A549 (cell line): ENCODE results near the gene HNF1B. TPM values are rescaled to one million over a fixed set of nuclear protein-coding genes. Genes with fewer than 3 reads are reported as not detected.
A peak's percentile ranks its signal among the peaks of the same experiment; 100 is the strongest.

Experiments
- ATAC-seq, 2 experiments: fragments of 200-7000 bp in 1 of 2; fragments of >200 bp in 1 of 2; cut with Nextera tagmentation in 1 of 2; cut with Tn5 transposase in 1 of 2; 3 replicates each; pipeline versions ENCODE4 v1.8.0 to v1.9.1; 2018 to 2020; ENCODE audit warnings: mild to moderate bottlenecking in 1 of 2, moderate library complexity in 1 of 2
- CTCF ChIA-PET: fragments of 300-600 bp; sonication (Branson Sonifier 250); formaldehyde crosslinking; extraction: SDS; loops from one replicate; lab custom pipeline; 2021; ENCODE audit warnings: antibody characterized with exemption, inconsistent platforms; lab: Yijun Ruan, JAX
- POLR2A ChIA-PET: fragments of 350-600 bp; formaldehyde crosslinking; extraction: SDS; loops from one replicate; lab custom pipeline; 2021; ENCODE audit warnings: antibody characterized with exemption, inconsistent platforms; lab: Yijun Ruan, JAX
- DNase-seq, 2 experiments: peaks; one replicate each; pipeline versions ENCODE4 v3.0.0 to v3.0.0-alpha.2; 2011 to 2016; ENCODE audit warnings: low read depth in 1 of 2, low spot score in 1 of 2
- FAIRE-seq: peaks from 2 replicates; lab custom pipeline; 2011; peaks lifted over from hg19 to GRCh38; lab: Jason Lieb, UNC
- H3K27ac ChIP-seq, 2 experiments: fragments of >200 bp; sonication (Bioruptor Twin); formaldehyde crosslinking; 3 replicates each; pipeline ENCODE4 v1.5.1; 2016 to 2017
- H3K4me1 ChIP-seq: fragments of >200 bp; sonication (Bioruptor Twin); formaldehyde crosslinking; 3 replicates; pipeline ENCODE4 v1.6.1; 2016
- H3K4me2 ChIP-seq: fragments of >200 bp; sonication (Bioruptor Twin); formaldehyde crosslinking; 3 replicates; pipeline ENCODE4 v1.6.1; 2016
- H3K4me3 ChIP-seq: fragments of >200 bp; sonication (Bioruptor Twin); formaldehyde crosslinking; 3 replicates; pipeline ENCODE4 v1.5.1; 2016
- H3K9me3 ChIP-seq: fragments of >200 bp; sonication (Bioruptor Twin); formaldehyde crosslinking; 3 replicates; pipeline ENCODE4 v1.6.1; 2016
- CHD2 ChIP-seq: fragments of 150-350 bp; IDR thresholded peaks from 2 replicates; pipeline ENCODE4 v1.6.1; 2014; ENCODE audit warnings: low read length; ENCODE audit not compliant: partially characterized antibody
- E2F6 ChIP-seq: IDR thresholded peaks from 2 replicates; pipeline ENCODE4 v1.6.1; 2012; ENCODE audit warnings: low read depth, borderline replicate concordance
- ELK1 ChIP-seq: fragments of 150-350 bp; IDR thresholded peaks from 2 replicates; pipeline ENCODE4 v1.6.1; 2014; ENCODE audit warnings: low read depth, mild to moderate bottlenecking, low read length
- ESRRA ChIP-seq: fragments of 150-350 bp; IDR thresholded peaks from 2 replicates; pipeline ENCODE4 v1.6.1; 2014; ENCODE audit warnings: mild to moderate bottlenecking, low read length, borderline replicate concordance
- FOSL2 ChIP-seq, 2 experiments: fragments of 450-650 bp in 1 of 2; fragments of >200 bp in 1 of 2; sonication (Bioruptor Twin) in 1 of 2; formaldehyde crosslinking; IDR thresholded peaks; 2 replicates each; pipeline versions ENCODE4 v1.5.0 to v1.6.1; 2016 to 2020; ENCODE audit warnings: mild to moderate bottlenecking in 1 of 2, moderate library complexity in 1 of 2
- FOXS1 ChIP-seq: fragments of 250-450 bp; sonication (Bioruptor Pico); IDR thresholded peaks from 2 replicates; pipeline ENCODE4 v1.5.0; 2020; ENCODE audit warnings: mild to moderate bottlenecking, moderate library complexity
- HDAC2 ChIP-seq: fragments of 200-600 bp; sonication (generic); IDR thresholded peaks from 2 replicates; pipeline ENCODE4 v1.6.1; 2016
- HES2 ChIP-seq: fragments of >200 bp; sonication (Bioruptor Twin); formaldehyde crosslinking; IDR thresholded peaks from 2 replicates; pipeline ENCODE4 v1.6.1; 2016
- HEYL ChIP-seq: fragments of 250-450 bp; sonication (Bioruptor Pico); IDR thresholded peaks from 2 replicates; pipeline ENCODE4 v1.8.0; 2021; ENCODE audit warnings: mild to moderate bottlenecking, moderate library complexity
- HMGXB4 ChIP-seq: fragments of 250-450 bp; sonication (Bioruptor Pico); IDR thresholded peaks from 2 replicates; pipeline ENCODE4 v1.5.0; 2021; ENCODE audit warnings: mild to moderate bottlenecking, moderate library complexity, borderline replicate concordance
- KDM1A ChIP-seq: fragments of 200-600 bp; sonication (generic); IDR thresholded peaks from 2 replicates; pipeline ENCODE4 v1.6.1; 2016; ENCODE audit warnings: low read depth, mild to moderate bottlenecking
- MAFK ChIP-seq: fragments of 450-650 bp; IDR thresholded peaks from 2 replicates; pipeline ENCODE4 v1.6.1; 2014; ENCODE audit not compliant: partially characterized antibody
- NFE2L2 ChIP-seq: fragments of 150-350 bp; conservative IDR thresholded peaks from 2 replicates; pipeline ENCODE4 v1.6.1; 2014; ENCODE audit warnings: low read length
- POLR2AphosphoS2 ChIP-seq: conservative IDR thresholded peaks from 2 replicates; pipeline ENCODE4 v1.6.1; 2012; ENCODE audit warnings: low read length, improper control_type of control experiment, inconsistent platforms
- RCOR1 ChIP-seq: fragments of 150-350 bp; IDR thresholded peaks from 2 replicates; pipeline ENCODE4 v1.6.1; 2014; ENCODE audit warnings: antibody characterized with exemption, low read length, low read depth
- ZNF302 ChIP-seq: fragments of 250-450 bp; sonication (Bioruptor Pico); IDR thresholded peaks from 2 replicates; pipeline ENCODE4 v1.9.0; 2021; ENCODE audit warnings: inconsistent platforms, mild to moderate bottlenecking, moderate library complexity
- WGBS: methylation state at CpG from one replicate; pipeline ENCODE4 v1.1.6; 2017; ENCODE audit errors: missing lambda C conversion rate; 5-methylcytosine and 5-hydroxymethylcytosine counted together
- polyA plus RNA-seq, 4 experiments: library from polyadenylated mRNA; depleted of rRNA in 3 of 4; stranded (reverse); fragments of >200 nt; fragmentation: RNase III in 1 of 4; extraction: RNeasy Plus Mini Kit Qiagen cat#74134 plus additional on column Dnase treatment in 1 of 4; gene quantifications; 2 replicates in 3 of 4; 3 replicates in 1 of 4; pipeline ENCODE4 v1.2.3, GENCODE V29; 2011 to 2017

Gene HNF1B
- polyA plus RNA-seq, 2 of the 4 experiments (the other 2 are of a cell fraction), result 13.3 to 21.3 TPM

DNA sequence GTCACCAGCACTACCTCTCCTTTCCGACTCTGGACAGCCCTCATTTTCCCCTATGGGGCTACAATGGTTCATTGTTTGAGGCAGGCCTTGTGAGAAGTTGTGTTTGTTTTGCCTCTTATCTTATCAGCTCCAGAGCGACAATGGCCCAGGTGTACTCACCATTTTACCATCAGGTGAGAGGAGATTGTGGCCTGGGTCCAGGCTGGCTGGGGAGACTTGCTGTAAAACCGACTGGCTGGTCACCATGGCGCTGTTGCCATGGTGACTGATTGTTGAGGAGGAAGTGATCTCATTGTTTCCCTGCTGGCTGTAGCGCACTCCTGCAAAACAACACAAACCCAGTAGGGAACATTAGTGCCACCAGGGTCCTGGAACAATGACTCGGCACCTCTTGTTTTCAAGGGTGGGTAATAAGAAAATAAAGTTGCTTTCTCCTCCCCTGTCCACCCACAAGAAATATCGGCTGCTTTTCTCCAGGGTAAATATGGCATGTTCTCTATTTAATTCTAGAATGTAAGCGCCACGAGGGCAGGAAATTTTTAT is 34.4 kb downstream of the HNF1B start:
- ChIA-PET POLR2A (no interaction called here), CTCF (interaction anchor here (0.9 to 11.0 kb wide), 7 partner anchors 8 to 133 kb away, joined by 3 to 88 read pairs (median 3); no protein-coding TSS in a partner anchor)
- Histone ChIP-seq H3K4me1 (peaks cover 88% of the 10 kb centered on the region), H3K4me3 (no peak overlapping the region), H3K9me3 (no peaks in the 10 kb centered on the region), H3K4me2 (no peak overlapping the region), H3K27ac (peak overlapping the region; percentile 89 to 95; a peak in 4 of 6 replicates)
- FAIRE-seq, result no peak
- ATAC-seq, result peak in 1 of 2 experiments; percentile 33; a peak in 3 of 6 replicates
- DNase-seq, result peak; percentile 72 to 87
- 83% methylated on average over 9 of the region's 9 CpGs for WGBS
- TF ChIP-seq MAFK (peak; percentile 87), POLR2AphosphoS2 (no peak), NFE2L2 (peak; percentile 53; the same call in 1 of the 2 replicates), RCOR1 (no peak), HEYL (CRISPR knock-in tag) (no peak)

DNA sequence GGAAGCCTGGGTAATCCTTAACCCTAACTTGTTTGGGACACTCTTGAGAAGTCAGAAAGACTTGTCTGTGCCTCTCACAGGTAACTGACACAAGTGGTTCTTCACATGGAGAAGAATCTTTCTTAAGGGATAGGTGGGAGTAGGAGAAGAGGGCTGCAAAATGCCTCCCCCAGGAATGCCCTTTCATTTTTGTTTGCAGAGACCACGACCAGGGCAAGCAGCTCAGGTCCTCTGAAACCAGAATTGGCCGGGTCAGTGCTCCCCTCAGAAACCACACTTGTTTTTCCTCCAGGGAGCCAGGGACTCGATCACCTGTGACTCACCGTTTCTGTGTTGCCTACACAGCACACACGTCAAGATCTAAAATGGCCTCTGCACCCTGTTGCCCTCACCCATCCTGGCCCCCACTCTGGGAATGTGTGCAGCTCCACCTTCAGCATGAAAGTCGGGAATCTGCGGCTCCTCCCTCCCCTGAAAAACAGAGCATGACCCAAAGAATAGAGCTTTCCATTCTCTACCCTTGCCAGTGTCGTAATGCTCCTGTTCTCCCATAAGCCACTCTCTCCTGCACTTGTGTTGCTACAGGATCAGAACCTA is 36.1 kb downstream of the HNF1B start:
- Histone ChIP-seq H3K9me3 (no peaks in the 10 kb centered on the region), H3K4me3 (no peak overlapping the region), H3K4me1 (peaks cover 74% of the 10 kb centered on the region), H3K4me2 (peak overlapping the region; percentile 39), H3K27ac (peak overlapping the region; percentile 61 to 72)
- peak; percentile 72 to 73 for DNase-seq
- ATAC-seq, result peak; percentile 58 to 67; a peak in 5 of 6 replicates
- POLR2A ChIA-PET, result no interaction called here
- no peak for TF ChIP-seq FOXS1 (CRISPR knock-in tag)
- no peak for TF ChIP-seq HMGXB4 (CRISPR knock-in tag)
- TF ChIP-seq CHD2, result no peak
- TF ChIP-seq NFE2L2, result no peak
- no peak for TF ChIP-seq E2F6
- TF ChIP-seq FOSL2 (IDR thresholded peaks at IDR 0.05), result no peak
- peak; percentile 64 for TF ChIP-seq FOSL2 (CRISPR knock-in tag; IDR thresholded peaks at IDR 0.05)
- no peak for TF ChIP-seq ELK1
- no peak for TF ChIP-seq ZNF302
- TF ChIP-seq HES2, result no peak
- 32% methylated on average over 8 of the region's 8 CpGs for WGBS
- CTCF ChIA-PET, result interaction anchor here (0.7 to 2.2 kb wide), 9 partner anchors 9 to 64 kb away, joined by 3 to 12 read pairs (median 5); no protein-coding TSS in a partner anchor
- no peak for FAIRE-seq

GRCh38 chr17:37708008-37708615 is 36.7 kb downstream of the HNF1B start:
- Histone ChIP-seq H3K4me1 (peaks cover 74% of the 10 kb centered on the region), H3K4me3 (no peak overlapping the region), H3K27ac (peak overlapping the region; percentile 61 to 72), H3K4me2 (peak overlapping the region; percentile 39), H3K9me3 (no peaks in the 10 kb centered on the region)
- ChIA-PET CTCF (interaction anchor here (0.7 to 2.2 kb wide), 9 partner anchors 9 to 136 kb away, joined by 3 to 12 read pairs (median 5); no protein-coding TSS in a partner anchor), POLR2A (no interaction called here)
- TF ChIP-seq POLR2AphosphoS2 (no peak), KDM1A (peak; percentile 88; the same call in 1 of the 2 replicates), ESRRA (no peak), HDAC2 (peak; percentile 70)
- DNase-seq (peak in 1 of 2 experiments; percentile 41), ATAC-seq (peak; percentile 9 to 33; a peak in 3 of 6 replicates), FAIRE-seq (no peak)
- 62% methylated on average over 7 of the region's 7 CpGs for WGBS
